ENCODE measurements around the gene FGF13.

The FGF13 gene

GRCh38 chrX:138711399-138712347, at the start of gene FGF13:
FGF13 (minus strand) TSS chrX:138711717; CDS start chrX:138711003, 714 bp downstream.
- DNase-seq, result no peak

GRCh38 chrX:138759217-138759943, 47.9 kb upstream of the FGF13 start:
- no peak for DNase-seq

GRCh38 chrX:138756234-138756633, 44.7 kb upstream of the FGF13 start:
- no peak for DNase-seq

GRCh38 chrX:138754861-138755260, 43.3 kb upstream of the FGF13 start:
- no peak for DNase-seq

- DNase-seq, result no peak
Observed at GRCh38 chrX:138748480-138748879, 37.0 kb upstream of the FGF13 start.

- no peak for DNase-seq
Observed at GRCh38 chrX:138745196-138745595, 33.7 kb upstream of the FGF13 start.

GRCh38 chrX:138742217-138742616, 30.7 kb upstream of the FGF13 start:
- no peak for DNase-seq

- DNase-seq, result no peak
Observed at GRCh38 chrX:138740341-138740740, 28.8 kb upstream of the FGF13 start.

- no peak for DNase-seq
Observed at GRCh38 chrX:138723301-138723700, 11.8 kb upstream of the FGF13 start.

GRCh38 chrX:138719396-138719795, 7.9 kb upstream of the FGF13 start:
- no peak for DNase-seq

- no peak for DNase-seq
Observed at GRCh38 chrX:138718941-138719340, 7.4 kb upstream of the FGF13 start.

GRCh38 chrX:138710866-138711341, 613 bp downstream of the FGF13 start:
- no peak for DNase-seq

- no peak for DNase-seq
Observed at GRCh38 chrX:138709886-138710791, 1.4 kb downstream of the FGF13 start.

- no peak for DNase-seq
Observed at GRCh38 chrX:138708268-138708667, 3.2 kb downstream of the FGF13 start.

- no peak for DNase-seq
Observed at GRCh38 chrX:138704596-138704995, 6.9 kb downstream of the FGF13 start.

GRCh38 chrX:138704101-138704500, 7.4 kb downstream of the FGF13 start:
- DNase-seq, result no peak

- DNase-seq, result no peak
Observed at GRCh38 chrX:138692591-138692990, 18.9 kb downstream of the FGF13 start.

GRCh38 chrX:138691186-138691585, 20.3 kb downstream of the FGF13 start:
- no peak for DNase-seq

- no peak for DNase-seq
Observed at GRCh38 chrX:138690591-138690990, 20.9 kb downstream of the FGF13 start.

- DNase-seq, result no peak
Observed at GRCh38 chrX:138683600-138683999, 27.9 kb downstream of the FGF13 start.

GRCh38 chrX:138669693-138670092, 41.8 kb downstream of the FGF13 start:
- no peak for DNase-seq

- DNase-seq, result no peak
Observed at GRCh38 chrX:138664466-138664865, 47.1 kb downstream of the FGF13 start.

- DNase-seq, result no peak
Observed at GRCh38 chrX:138664016-138664415, 47.5 kb downstream of the FGF13 start.

Data from NCI-H1417 treated with DMSO at 0.1 percent for 48 hours (cell line).